Adipocyte (in vitro differentiated cells): ENCODE measurements around the gene ABCB8.

ENCODE experiments used
- DNase-seq: peaks from one replicate; pipeline ENCODE4 v3.0.0-alpha.2; 2015; ENCODE audit warnings: low read depth
- H3K27me3 ChIP-seq: replicated peaks from 2 replicates; pipeline ENCODE4 v1.7.0; 2013; ENCODE audit warnings: mild to moderate bottlenecking, low read length, moderate library complexity; ENCODE audit not compliant: control insufficient read depth, insufficient read depth
- H3K36me3 ChIP-seq: 2 replicates; pipeline ENCODE4 v1.7.0; 2013; ENCODE audit warnings: low read length, mild to moderate bottlenecking, moderate library complexity; ENCODE audit not compliant: control insufficient read depth, insufficient read depth, severe bottlenecking
- H3K4me1 ChIP-seq: 2 replicates; pipeline ENCODE4 v1.7.0; 2013; ENCODE audit warnings: mild to moderate bottlenecking, low read length, moderate library complexity; ENCODE audit not compliant: control insufficient read depth, insufficient read depth
- H3K4me3 ChIP-seq: 2 replicates; pipeline ENCODE4 v1.7.0; 2013; ENCODE audit warnings: mild to moderate bottlenecking, low read length, moderate library complexity
- H3K9ac ChIP-seq: 2 replicates; pipeline ENCODE4 v1.7.0; 2013; ENCODE audit warnings: mild to moderate bottlenecking, low read length, moderate library complexity
- H3K9me3 ChIP-seq: 2 replicates; pipeline ENCODE4 v1.7.0; 2013; ENCODE audit warnings: mild to moderate bottlenecking, low read length, moderate library complexity; ENCODE audit not compliant: control insufficient read depth

The ABCB8 gene

DNA sequence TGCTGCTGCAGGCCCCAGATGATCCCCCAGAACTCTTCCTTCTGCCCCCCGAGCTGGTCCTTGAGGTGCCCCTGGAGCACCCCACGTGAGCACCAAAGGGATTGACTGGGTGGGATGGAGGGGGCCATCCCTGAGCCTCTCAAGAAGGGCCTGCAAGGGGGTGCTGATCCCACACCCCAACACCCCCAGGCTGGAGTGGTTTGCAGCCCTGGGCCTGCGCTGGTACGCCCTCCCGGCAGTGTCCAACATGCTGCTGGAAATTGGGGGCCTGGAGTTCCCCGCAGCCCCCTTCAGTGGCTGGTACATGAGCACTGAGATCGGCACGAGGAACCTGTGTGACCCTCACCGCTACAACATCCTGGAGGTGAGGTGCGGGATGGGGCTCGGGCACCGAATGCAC lies 29.2 kb upstream of the ABCB8 start:
- H3K36me3 ChIP-seq: no peaks in the 10 kb centered on the region
- no peaks in the 10 kb centered on the region for H3K9me3 ChIP-seq
- H3K27me3 ChIP-seq: peaks cover 35% of the 10 kb centered on the region
- H3K4me1 ChIP-seq: no peaks in the 10 kb centered on the region
- H3K9ac ChIP-seq: no peak overlapping the region
- DNase-seq: no peak
- no peak overlapping the region for H3K4me3 ChIP-seq

GRCh38 chr7:150999497-151000230 lies 28.6 kb upstream of the ABCB8 start:
- no peak overlapping the region for H3K9ac ChIP-seq
- no peaks in the 10 kb centered on the region for H3K4me1 ChIP-seq
- H3K36me3 ChIP-seq: no peaks in the 10 kb centered on the region
- no peak for DNase-seq
- H3K4me3 ChIP-seq: no peak overlapping the region
- H3K27me3 ChIP-seq: peaks cover 35% of the 10 kb centered on the region
- H3K9me3 ChIP-seq: no peaks in the 10 kb centered on the region

DNA sequence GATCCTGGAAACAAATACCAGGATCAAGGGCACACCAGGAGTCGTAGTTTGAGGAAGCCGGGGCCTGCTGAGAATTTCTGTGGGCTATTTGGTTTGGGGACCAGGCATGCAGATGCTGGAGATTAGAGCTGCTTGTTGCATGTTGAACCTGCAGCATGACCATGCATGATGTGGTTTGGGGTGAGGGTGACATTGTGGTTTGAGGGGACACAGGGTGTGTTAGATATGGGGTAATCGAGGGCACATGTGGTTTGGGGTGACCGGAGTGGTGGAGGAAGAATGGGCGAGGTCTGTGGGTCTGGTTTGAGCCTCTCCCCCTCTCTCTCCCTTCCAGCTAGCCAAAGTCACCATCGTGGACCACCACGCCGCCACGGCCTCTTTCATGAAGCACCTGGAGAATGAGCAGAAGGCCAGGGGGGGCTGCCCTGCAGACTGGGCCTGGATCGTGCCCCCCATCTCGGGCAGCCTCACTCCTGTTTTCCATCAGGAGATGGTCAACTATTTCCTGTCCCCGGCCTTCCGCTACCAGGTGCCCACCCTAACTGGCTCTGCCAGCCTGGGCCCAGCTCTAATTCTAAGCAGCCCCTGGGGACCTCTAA lies 27.3 kb upstream of the ABCB8 start:
- no peaks in the 10 kb centered on the region for H3K36me3 ChIP-seq
- H3K9me3 ChIP-seq: no peaks in the 10 kb centered on the region
- H3K4me1 ChIP-seq: no peaks in the 10 kb centered on the region
- no peak overlapping the region for H3K4me3 ChIP-seq
- peaks cover 42% of the 10 kb centered on the region for H3K27me3 ChIP-seq
- no peak overlapping the region for H3K9ac ChIP-seq
- no peak for DNase-seq

DNA sequence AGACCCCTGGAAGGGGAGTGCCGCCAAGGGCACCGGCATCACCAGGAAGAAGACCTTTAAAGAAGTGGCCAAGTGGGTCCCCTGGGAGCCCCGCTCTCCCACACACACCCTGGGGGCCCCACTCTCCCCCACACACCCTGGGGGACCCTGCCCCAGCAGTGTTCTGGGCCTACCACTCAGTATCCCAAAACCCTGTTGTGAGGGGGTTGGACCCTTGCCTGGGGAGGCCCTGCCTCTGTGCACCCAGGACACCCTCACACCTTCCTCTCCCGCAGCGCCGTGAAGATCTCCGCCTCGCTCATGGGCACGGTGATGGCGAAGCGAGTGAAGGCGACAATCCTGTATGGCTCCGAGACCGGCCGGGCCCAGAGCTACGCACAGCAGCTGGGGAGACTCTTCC lies 26.7 kb upstream of the ABCB8 start:
- H3K4me1 ChIP-seq: no peaks in the 10 kb centered on the region
- H3K9ac ChIP-seq: no peak overlapping the region
- H3K9me3 ChIP-seq: no peaks in the 10 kb centered on the region
- no peak for DNase-seq
- H3K36me3 ChIP-seq: no peaks in the 10 kb centered on the region
- H3K4me3 ChIP-seq: no peak overlapping the region
- H3K27me3 ChIP-seq: peaks cover 42% of the 10 kb centered on the region

- Histone ChIP-seq H3K9me3 (no peaks in the 10 kb centered on the region), H3K4me1 (no peaks in the 10 kb centered on the region), H3K9ac (no peak overlapping the region), H3K27me3 (peaks cover 32% of the 10 kb centered on the region), H3K4me3 (no peak overlapping the region), H3K36me3 (no peaks in the 10 kb centered on the region)
- DNase-seq: no peak
Measured at GRCh38 chr7:151003572-151003971, 24.7 kb upstream of the ABCB8 start.

- Histone ChIP-seq H3K36me3 (no peaks in the 10 kb centered on the region), H3K4me1 (no peaks in the 10 kb centered on the region), H3K4me3 (no peak overlapping the region), H3K9me3 (no peaks in the 10 kb centered on the region), H3K27me3 (peaks cover 23% of the 10 kb centered on the region), H3K9ac (no peak overlapping the region)
- no peak for DNase-seq
Measured at GRCh38 chr7:151005566-151005965, 22.7 kb upstream of the ABCB8 start.

- Histone ChIP-seq H3K27me3 (peaks cover 16% of the 10 kb centered on the region), H3K4me1 (peaks cover 4% of the 10 kb centered on the region), H3K9me3 (no peaks in the 10 kb centered on the region), H3K4me3 (no peak overlapping the region), H3K9ac (no peak overlapping the region), H3K36me3 (no peaks in the 10 kb centered on the region)
- DNase-seq: no peak
Measured at GRCh38 chr7:151006590-151007300, 21.5 kb upstream of the ABCB8 start.

DNA sequence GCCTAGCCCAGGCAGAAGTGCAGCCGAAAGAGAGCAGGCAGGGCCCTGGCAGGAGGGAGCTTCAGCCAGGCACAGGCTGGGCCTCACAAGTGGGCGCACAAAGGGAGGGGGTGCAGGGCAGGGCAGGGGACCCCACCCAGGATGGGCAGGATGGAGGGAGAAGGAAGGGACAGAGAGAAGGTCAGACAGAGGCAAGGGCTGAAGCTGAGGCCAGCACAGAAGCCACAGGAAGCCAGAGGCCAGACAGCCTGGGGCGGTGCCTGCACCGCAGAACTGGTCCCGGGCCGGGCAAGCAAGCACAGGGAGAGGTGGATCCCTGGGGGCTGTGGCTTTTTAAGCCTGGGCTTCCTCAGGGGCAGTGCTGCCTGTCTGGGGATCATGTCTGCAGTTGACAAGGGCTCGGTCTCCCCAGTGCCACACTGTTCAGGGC lies 20.8 kb upstream of the ABCB8 start:
- peaks cover 17% of the 10 kb centered on the region for H3K27me3 ChIP-seq
- no peaks in the 10 kb centered on the region for H3K9me3 ChIP-seq
- no peaks in the 10 kb centered on the region for H3K36me3 ChIP-seq
- H3K9ac ChIP-seq: no peak overlapping the region
- no peak for DNase-seq
- H3K4me1 ChIP-seq: peaks cover 7% of the 10 kb centered on the region
- no peak overlapping the region for H3K4me3 ChIP-seq

GRCh38 chr7:151008143-151008510 lies 20.1 kb upstream of the ABCB8 start:
- Histone ChIP-seq H3K27me3 (peaks cover 16% of the 10 kb centered on the region), H3K4me3 (peak overlapping the region; percentile 69), H3K36me3 (no peaks in the 10 kb centered on the region), H3K9ac (peak overlapping the region; percentile 63), H3K9me3 (no peaks in the 10 kb centered on the region), H3K4me1 (peaks cover 12% of the 10 kb centered on the region)
- no peak for DNase-seq

DNA sequence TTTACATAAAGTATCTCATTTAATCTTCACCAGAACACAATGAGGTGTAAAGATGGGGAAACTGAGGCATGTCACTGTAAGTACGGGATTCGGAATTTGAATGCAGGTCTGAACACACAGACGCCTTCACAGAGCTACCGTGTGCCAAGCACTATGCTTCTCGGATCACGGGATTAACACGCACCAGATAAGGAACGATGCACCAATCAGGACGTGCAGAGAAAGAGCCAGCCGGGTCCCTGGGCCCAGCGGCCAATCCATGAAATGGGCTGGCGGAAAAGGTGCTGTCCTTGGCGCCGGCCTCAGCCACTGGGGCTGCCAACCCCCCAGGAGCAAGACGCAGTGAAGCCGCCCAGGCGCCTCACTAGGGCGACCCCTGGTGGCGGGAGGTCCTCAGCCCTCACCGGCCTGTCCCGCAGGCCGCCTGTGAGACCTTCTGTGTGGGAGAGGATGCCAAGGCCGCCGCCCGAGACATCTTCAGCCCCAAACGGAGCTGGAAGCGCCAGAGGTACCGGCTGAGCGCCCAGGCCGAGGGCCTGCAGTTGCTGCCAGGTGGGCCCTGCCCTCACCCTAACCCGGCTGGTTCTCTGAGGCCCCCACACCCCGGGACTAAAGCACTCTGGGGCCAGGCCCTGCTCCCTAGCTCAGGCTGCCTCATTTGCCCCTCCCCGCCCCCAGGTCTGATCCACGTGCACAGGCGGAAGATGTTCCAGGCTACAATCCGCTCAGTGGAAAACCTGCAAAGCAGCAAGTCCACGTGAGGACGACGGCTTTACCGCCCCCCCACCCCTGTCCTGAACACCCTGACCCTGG lies 19.5 kb upstream of the ABCB8 start:
- Histone ChIP-seq H3K27me3 (peaks cover 13% of the 10 kb centered on the region), H3K4me3 (peak overlapping the region; percentile 69), H3K4me1 (peaks cover 13% of the 10 kb centered on the region), H3K9me3 (no peaks in the 10 kb centered on the region), H3K9ac (peak overlapping the region; percentile 63), H3K36me3 (no peaks in the 10 kb centered on the region)
- DNase-seq: peak; percentile 41
